ENCODE measurements around the gene KDM5C. TPM values are rescaled to one million over a fixed set of nuclear protein-coding genes. Genes with fewer than 3 reads are reported as not detected.
A peak's percentile ranks its signal among the peaks of the same experiment; 100 is the strongest.

Gene KDM5C
- total RNA-seq (ENCODE audit: unreplicated experiment): 124 TPM
- long read RNA-seq, partial matches to known transcripts: 2 of 3 reads
- long read RNA-seq, other reads (novel, unspliced or antisense): 1 of 3 reads

DNA sequence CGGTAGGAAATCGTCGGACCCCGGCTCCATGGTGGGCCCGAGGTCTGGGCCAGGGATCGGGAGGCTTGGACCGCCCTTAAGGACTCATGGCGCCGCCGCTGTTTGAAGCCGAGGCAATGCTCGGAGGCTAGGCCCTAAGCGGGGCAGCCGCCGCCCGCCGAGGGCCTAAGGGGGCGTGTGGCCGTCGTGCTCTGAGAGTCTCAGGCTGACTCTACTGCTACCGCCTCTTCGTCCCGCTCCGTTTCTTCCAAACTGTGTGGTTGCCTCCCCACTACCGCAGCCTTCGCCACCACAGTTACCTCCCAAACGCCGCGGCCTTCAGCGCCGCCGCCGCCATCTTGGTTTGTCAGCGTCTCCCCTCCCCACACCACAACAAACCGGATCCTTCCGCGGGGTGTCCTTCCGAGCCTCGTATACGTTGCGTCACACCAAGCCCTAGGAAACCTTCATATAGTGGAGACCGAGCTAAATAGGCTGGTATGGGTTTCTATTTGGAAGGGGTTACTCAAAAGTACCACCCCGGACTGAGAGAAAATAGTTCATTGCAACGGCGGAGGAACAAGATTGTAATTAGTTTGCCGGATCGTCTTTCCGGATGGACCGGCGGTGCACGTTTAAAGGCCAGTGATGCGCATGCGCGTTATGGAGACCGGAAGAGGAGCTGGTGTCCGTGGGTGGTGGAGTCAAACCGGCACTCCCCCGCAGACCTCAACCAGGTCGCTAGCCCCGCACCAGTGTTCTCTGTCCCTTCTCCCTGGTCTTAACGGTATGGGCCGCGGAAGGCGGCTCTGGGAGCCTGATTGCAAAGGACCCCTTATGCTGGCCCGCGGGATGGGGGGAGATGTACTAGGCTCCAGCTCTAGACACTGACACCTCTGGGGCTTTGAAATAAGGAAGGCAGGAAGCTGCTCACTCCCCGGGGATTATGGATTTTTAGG, at the start of gene KDM5C:
Gene KDM5C, minus strand, starts transcription at position 348 of the 938 bp plus-strand sequence. Its CDS starts 318 bp downstream, at position 30.
- H3K9me3 Mint-ChIP-seq (ENCODE audit: unreplicated experiment): no peaks in the 10 kb centered on the region
- H3K4me3 Mint-ChIP-seq (ENCODE audit: unreplicated experiment): peak within 1 kb of the TSS; percentile 95
- H3K27ac Mint-ChIP-seq (ENCODE audit: unreplicated experiment): peak within 1 kb of the TSS; percentile 99
- H3K27me3 Mint-ChIP-seq (ENCODE audit: unreplicated experiment): peaks cover 1% of the 10 kb centered on the region
- peak; percentile 83 for DNase-seq
- H3K4me1 Mint-ChIP-seq (ENCODE audit: low read depth, unreplicated experiment): peaks cover 9% of the 10 kb centered on the region
- H3K36me3 Mint-ChIP-seq (ENCODE audit: unreplicated experiment): no peaks in the 10 kb centered on the region
- TF ChIP-seq, protein P1, sequence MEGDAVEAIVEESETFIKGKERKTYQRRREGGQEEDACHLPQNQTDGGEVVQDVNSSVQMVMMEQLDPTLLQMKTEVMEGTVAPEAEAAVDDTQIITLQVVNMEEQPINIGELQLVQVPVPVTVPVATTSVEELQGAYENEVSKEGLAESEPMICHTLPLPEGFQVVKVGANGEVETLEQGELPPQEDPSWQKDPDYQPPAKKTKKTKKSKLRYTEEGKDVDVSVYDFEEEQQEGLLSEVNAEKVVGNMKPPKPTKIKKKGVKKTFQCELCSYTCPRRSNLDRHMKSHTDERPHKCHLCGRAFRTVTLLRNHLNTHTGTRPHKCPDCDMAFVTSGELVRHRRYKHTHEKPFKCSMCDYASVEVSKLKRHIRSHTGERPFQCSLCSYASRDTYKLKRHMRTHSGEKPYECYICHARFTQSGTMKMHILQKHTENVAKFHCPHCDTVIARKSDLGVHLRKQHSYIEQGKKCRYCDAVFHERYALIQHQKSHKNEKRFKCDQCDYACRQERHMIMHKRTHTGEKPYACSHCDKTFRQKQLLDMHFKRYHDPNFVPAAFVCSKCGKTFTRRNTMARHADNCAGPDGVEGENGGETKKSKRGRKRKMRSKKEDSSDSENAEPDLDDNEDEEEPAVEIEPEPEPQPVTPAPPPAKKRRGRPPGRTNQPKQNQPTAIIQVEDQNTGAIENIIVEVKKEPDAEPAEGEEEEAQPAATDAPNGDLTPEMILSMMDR (IDR thresholded peaks at IDR 0.05; ENCODE audit: partially characterized antibody, unreplicated experiment): no peak

DNA sequence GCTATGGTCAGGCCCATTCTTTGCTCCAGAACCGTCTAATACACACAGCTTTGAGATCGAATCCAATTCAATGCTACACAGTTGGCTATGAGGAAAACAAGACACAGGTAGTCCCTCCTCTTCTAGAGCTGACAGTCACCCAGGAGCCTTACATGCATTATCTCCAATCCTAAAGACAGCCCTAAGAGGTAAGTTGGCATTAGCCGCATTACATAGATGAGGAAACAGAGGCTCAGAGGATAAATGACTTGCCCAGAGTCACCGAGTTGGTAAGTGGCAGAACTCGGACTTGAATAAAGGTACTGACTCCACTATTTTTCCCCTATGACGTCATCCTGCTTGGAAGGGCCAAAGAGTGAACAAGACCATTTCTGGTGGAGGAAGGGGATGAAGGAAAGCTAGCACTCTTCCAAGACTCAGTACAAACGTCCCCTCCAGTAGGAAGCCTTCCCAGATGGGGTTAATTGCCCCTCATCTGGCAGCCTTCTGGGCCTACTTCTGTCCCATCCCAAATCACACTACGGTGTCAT, 47.9 kb upstream of the KDM5C start:
- Mint-ChIP-seq H3K36me3 (ENCODE audit: unreplicated experiment) (no peaks in the 10 kb centered on the region), H3K27me3 (ENCODE audit: unreplicated experiment) (no peaks in the 10 kb centered on the region), H3K4me1 (ENCODE audit: low read depth, unreplicated experiment) (no peaks in the 10 kb centered on the region), H3K27ac (ENCODE audit: unreplicated experiment) (no peak overlapping the region), H3K9me3 (ENCODE audit: unreplicated experiment) (no peaks in the 10 kb centered on the region), H3K4me3 (ENCODE audit: unreplicated experiment) (no peak overlapping the region)
- TF ChIP-seq, protein P1 (IDR thresholded peaks at IDR 0.05; ENCODE audit: partially characterized antibody, unreplicated experiment): no peak
- DNase-seq: no peak

DNA sequence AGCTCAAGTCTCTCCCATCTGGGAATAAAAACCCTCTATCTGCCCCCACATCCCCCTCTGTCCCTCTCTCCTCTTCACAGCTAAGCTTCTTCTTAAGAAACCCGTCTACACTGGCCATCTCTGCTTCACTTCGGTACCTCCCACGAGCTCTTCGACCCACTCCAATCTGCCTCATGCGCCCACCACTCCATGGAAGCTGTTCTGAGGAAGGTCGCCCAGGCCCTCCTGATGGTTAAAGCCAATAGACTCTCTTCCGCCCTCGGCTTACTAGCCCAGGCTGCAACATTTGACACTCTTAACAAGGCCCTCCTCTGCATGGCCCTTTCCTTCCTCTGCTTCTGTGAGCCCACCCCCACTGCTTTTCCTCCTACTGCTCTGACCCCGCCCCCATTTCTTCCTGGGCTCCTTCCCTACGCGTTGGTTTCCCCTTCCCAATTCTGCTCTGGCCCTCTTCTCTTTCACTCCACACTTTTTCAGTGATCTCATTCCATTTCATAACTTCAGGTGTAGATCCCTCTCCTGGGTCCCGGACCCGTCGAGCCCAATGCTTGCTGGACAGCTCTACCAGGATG, 44.6 kb upstream of the KDM5C start:
- Mint-ChIP-seq H3K4me3 (ENCODE audit: unreplicated experiment) (no peak overlapping the region), H3K27ac (ENCODE audit: unreplicated experiment) (no peak overlapping the region)

DNA sequence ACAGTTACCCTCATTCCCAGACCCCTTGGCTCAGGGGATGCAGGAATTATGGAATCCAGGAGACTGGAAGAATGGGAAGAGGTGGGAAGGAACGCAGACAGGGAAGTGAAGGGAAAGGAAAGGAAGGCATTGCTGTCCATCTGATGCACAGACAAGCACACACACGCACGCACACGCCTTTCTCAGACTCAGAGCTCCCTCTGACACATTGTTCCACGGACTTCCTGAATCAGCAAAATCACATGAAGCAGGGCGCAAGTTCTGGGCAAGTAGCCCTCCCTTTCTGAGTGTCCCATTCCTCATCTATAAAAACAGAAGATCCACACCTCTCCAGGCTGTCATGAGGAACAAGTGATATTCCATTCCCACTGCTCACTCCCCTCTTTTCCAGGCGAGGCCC, 43.2 kb upstream of the KDM5C start:
- H3K9me3 Mint-ChIP-seq (ENCODE audit: unreplicated experiment): peaks cover 2% of the 10 kb centered on the region
- H3K27me3 Mint-ChIP-seq (ENCODE audit: unreplicated experiment): peaks cover 1% of the 10 kb centered on the region
- no peaks in the 10 kb centered on the region for H3K36me3 Mint-ChIP-seq (ENCODE audit: unreplicated experiment)
- DNase-seq: no peak
- TF ChIP-seq, protein P1 (IDR thresholded peaks at IDR 0.05; ENCODE audit: partially characterized antibody, unreplicated experiment): no peak
- H3K27ac Mint-ChIP-seq (ENCODE audit: unreplicated experiment): no peak overlapping the region
- H3K4me1 Mint-ChIP-seq (ENCODE audit: low read depth, unreplicated experiment): peaks cover 3% of the 10 kb centered on the region
- no peak overlapping the region for H3K4me3 Mint-ChIP-seq (ENCODE audit: unreplicated experiment)

More for the DNA sequence above, 44.6 kb upstream of the KDM5C start:
- DNase-seq: no peak
- Mint-ChIP-seq H3K36me3 (ENCODE audit: unreplicated experiment) (no peaks in the 10 kb centered on the region), H3K9me3 (ENCODE audit: unreplicated experiment) (no peaks in the 10 kb centered on the region), H3K4me1 (ENCODE audit: low read depth, unreplicated experiment) (peaks cover 3% of the 10 kb centered on the region), H3K27me3 (ENCODE audit: unreplicated experiment) (no peaks in the 10 kb centered on the region)
- TF ChIP-seq, protein P1 (IDR thresholded peaks at IDR 0.05; ENCODE audit: partially characterized antibody, unreplicated experiment): no peak

All from glutamatergic neuron (in vitro differentiated cells).